ENCODE results near the gene CCDC121. TPM values are rescaled to one million over a fixed set of nuclear protein-coding genes. Genes with fewer than 3 reads are reported as not detected.
A peak's percentile ranks its signal among the peaks of the same experiment; 100 is the strongest.

The CCDC121 gene
- 1 to 10 TPM in 3 of 4 donors, under 1 TPM in 1; 0.98 to 4.8 (median 2.6) TPM for total RNA-seq
- polyA plus RNA-seq: 10 to 100 TPM in 1 of 3 donors, 1 to 10 TPM in 2; 1.3 to 10.3 (median 1.6) TPM
- long read RNA-seq, donor 1, partial matches to known transcripts: 0 of 1 reads
- long read RNA-seq, donor 1, other reads (novel, unspliced or antisense): 0 of 1 reads
- long read RNA-seq, donor 2, partial matches to known transcripts: 0 of 2 reads
- long read RNA-seq, donor 2, other reads (novel, unspliced or antisense): 0 of 2 reads

- ATAC-seq (peak; percentile 95 to 98 (median 96)), DNase-seq (peak; percentile 91 to 93)
- 1% methylated on average over 44 of the region's 44 CpGs for WGBS, 3 donors
- TF ChIP-seq CTCF (IDR thresholded peaks at IDR 0.05): no peak
- Histone ChIP-seq H3K36me3 (ENCODE audit: insufficient read depth in 1 of 2, low read depth in 1 of 2) (peaks cover 2 to 46% of the 10 kb centered on the region in 2 donors), H3K4me1 (peaks cover 9% of the 10 kb centered on the region), H3K27ac (peak within 1 kb of the TSS; percentile 76), H3K9me3 (no peaks in the 10 kb centered on the region), H3K4me3 (peak within 1 kb of the TSS; percentile 79), H3K27me3 (ENCODE audit: insufficient read depth in 3 of 3, low read length in 2 of 3) (no peaks in the 10 kb centered on the region)
- intact Hi-C loops (cut with DNase I): loop anchor here (5.0 to 10.0 kb wide), 3 partner anchors 33 to 137 kb away; partner anchors contain the start of genes FNDC4 (in 1 of the 2), GCKR (in 1 of the 2), SLC4A1AP (in 1 of the 2) and SUPT7L (in 1 of the 2)
Measured at GRCh38 chr2:27628767-27629709, at the start of gene CCDC121, which contains the start of gene GPN1. Gene CCDC121, minus strand, starts transcription at chr2:27629012. Its CDS starts 1,213 bp downstream, at chr2:27627799. Gene GPN1, plus strand, starts transcription at chr2:27629050. Its CDS starts 9 bp downstream, at chr2:27629059.

GRCh38 chr2:27672723-27673486, 44.1 kb upstream of the CCDC121 start:
- Histone ChIP-seq H3K27ac (peak overlapping the region; percentile 50), H3K36me3 (ENCODE audit: insufficient read depth in 1 of 2, low read depth in 1 of 2) (peaks cover 3 to 87% of the 10 kb centered on the region in 2 donors), H3K9me3 (no peaks in the 10 kb centered on the region), H3K4me3 (no peak overlapping the region), H3K27me3 (ENCODE audit: insufficient read depth in 3 of 3, low read length in 2 of 3) (no peaks in the 10 kb centered on the region), H3K4me1 (no peaks in the 10 kb centered on the region)
- intact Hi-C loops (cut with DNase I): no loop called here
- 18 to 37% (median 23%) methylated on average over 5 of the region's 5 CpGs for WGBS, 3 donors
- no peak for DNase-seq
- ATAC-seq: peak; percentile 84 to 95 (median 91)
- TF ChIP-seq CTCF (IDR thresholded peaks at IDR 0.05): no peak

GRCh38 chr2:27671235-27671634, 42.4 kb upstream of the CCDC121 start:
- Histone ChIP-seq H3K27me3 (ENCODE audit: insufficient read depth in 3 of 3, low read length in 2 of 3) (no peaks in the 10 kb centered on the region), H3K36me3 (ENCODE audit: insufficient read depth in 1 of 2, low read depth in 1 of 2) (peaks cover 3 to 87% of the 10 kb centered on the region in 2 donors), H3K4me3 (no peak overlapping the region), H3K27ac (no peak overlapping the region), H3K4me1 (no peaks in the 10 kb centered on the region), H3K9me3 (no peaks in the 10 kb centered on the region)
- intact Hi-C loops (cut with DNase I): no loop called here
- no peak for ATAC-seq
- TF ChIP-seq CTCF (IDR thresholded peaks at IDR 0.05): no peak
- DNase-seq: no peak
- 87 to 96% (median 92%) methylated on average over 4 of the region's 4 CpGs for WGBS, 3 donors

- Histone ChIP-seq H3K36me3 (ENCODE audit: insufficient read depth in 1 of 2, low read depth in 1 of 2) (peaks cover 0 to 71% of the 10 kb centered on the region in 2 donors), H3K4me3 (no peak overlapping the region), H3K9me3 (no peaks in the 10 kb centered on the region), H3K27ac (no peak overlapping the region), H3K27me3 (ENCODE audit: insufficient read depth in 3 of 3, low read length in 2 of 3) (no peaks in the 10 kb centered on the region), H3K4me1 (peaks cover 20% of the 10 kb centered on the region)
- intact Hi-C loops (cut with DNase I): no loop called here
- no peak for ATAC-seq
- no peak for TF ChIP-seq CTCF (IDR thresholded peaks at IDR 0.05)
- 74 to 81% (median 80%) methylated on average over 1 of the region's 1 CpG for WGBS, 3 donors
- no peak for DNase-seq
Measured at GRCh38 chr2:27667446-27667845, 38.6 kb upstream of the CCDC121 start.

Measured in psoas muscle (tissue), 8 donors.